ENCODE data around the gene TP53RK.
A peak's percentile ranks its signal among the peaks of the same experiment; 100 is the strongest.

DNA sequence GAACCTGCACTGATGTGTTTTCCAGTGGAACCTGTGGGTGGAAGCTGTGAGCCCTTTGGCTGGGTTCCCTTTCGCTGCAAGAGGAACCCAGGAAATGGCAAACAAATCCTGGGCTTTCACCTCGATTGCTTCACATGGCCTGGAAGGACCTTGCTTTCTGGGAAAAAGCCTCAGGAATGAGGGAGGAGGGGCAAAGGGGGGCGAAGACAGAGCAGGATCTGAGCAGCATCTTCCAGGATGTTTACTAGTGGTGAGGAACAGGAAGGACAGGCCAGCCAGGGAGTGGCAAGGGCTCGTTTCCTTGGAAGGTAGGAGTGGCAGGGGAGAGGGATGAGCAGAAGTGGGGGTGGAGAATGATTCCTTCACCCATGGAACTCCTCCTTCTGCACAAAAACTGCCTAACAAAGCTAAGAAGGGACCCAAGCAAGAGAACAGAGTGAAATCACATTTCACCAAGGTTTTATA, 26.1 kb upstream of the TP53RK start:
- TF ChIP-seq POLR2A (IDR thresholded peaks at IDR 0.05) (no peak), POLR2AphosphoS5 (IDR thresholded peaks at IDR 0.05) (peak in 1 of 2 donors; percentile 28), EP300 (IDR thresholded peaks at IDR 0.05) (peak in 1 of 4 donors; percentile 10)
- TF ChIP-seq, protein P1, sequence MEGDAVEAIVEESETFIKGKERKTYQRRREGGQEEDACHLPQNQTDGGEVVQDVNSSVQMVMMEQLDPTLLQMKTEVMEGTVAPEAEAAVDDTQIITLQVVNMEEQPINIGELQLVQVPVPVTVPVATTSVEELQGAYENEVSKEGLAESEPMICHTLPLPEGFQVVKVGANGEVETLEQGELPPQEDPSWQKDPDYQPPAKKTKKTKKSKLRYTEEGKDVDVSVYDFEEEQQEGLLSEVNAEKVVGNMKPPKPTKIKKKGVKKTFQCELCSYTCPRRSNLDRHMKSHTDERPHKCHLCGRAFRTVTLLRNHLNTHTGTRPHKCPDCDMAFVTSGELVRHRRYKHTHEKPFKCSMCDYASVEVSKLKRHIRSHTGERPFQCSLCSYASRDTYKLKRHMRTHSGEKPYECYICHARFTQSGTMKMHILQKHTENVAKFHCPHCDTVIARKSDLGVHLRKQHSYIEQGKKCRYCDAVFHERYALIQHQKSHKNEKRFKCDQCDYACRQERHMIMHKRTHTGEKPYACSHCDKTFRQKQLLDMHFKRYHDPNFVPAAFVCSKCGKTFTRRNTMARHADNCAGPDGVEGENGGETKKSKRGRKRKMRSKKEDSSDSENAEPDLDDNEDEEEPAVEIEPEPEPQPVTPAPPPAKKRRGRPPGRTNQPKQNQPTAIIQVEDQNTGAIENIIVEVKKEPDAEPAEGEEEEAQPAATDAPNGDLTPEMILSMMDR (IDR thresholded peaks at IDR 0.05): peak in 2 of 6 experiments; percentile 10 to 35

All from upper lobe of left lung (tissue), 4 donors.